Osteocyte (in vitro differentiated cells): ENCODE data around the gene B3GNT7. TPM values are rescaled to one million over a fixed set of nuclear protein-coding genes. Genes with fewer than 3 reads are reported as not detected.
"Not testable (repeated sequence)": the region's sequence is repeated elsewhere in the genome, so short reads cannot be mapped to it uniquely, and the experiment has no call there.

Source experiments
- DNase-seq: peaks from one replicate; pipeline ENCODE4 v3.0.0; 2021; ENCODE audit warnings: mixed read lengths; ENCODE audit not compliant: unreplicated experiment; ENCODE audit errors: extremely low spot score
- H3K27ac Mint-ChIP-seq: one replicate; pipeline ENCODE4 v1.8.0; 2021; ENCODE audit warnings: mild to moderate bottlenecking, mixed read lengths; ENCODE audit not compliant: unreplicated experiment
- H3K27me3 Mint-ChIP-seq: one replicate; pipeline ENCODE4 v1.8.0; 2021; ENCODE audit warnings: mixed read lengths; ENCODE audit not compliant: unreplicated experiment
- H3K36me3 Mint-ChIP-seq: one replicate; pipeline ENCODE4 v1.8.0; 2021; ENCODE audit warnings: mixed read lengths; ENCODE audit not compliant: unreplicated experiment
- H3K4me1 Mint-ChIP-seq: one replicate; pipeline ENCODE4 v1.8.0; 2021; ENCODE audit warnings: mixed read lengths; ENCODE audit not compliant: unreplicated experiment
- H3K4me3 Mint-ChIP-seq: one replicate; pipeline ENCODE4 v1.8.0; 2021; ENCODE audit warnings: mild to moderate bottlenecking, moderate library complexity, mixed read lengths; ENCODE audit not compliant: unreplicated experiment
- H3K9me3 Mint-ChIP-seq: one replicate; pipeline ENCODE4 v1.8.0; 2021; ENCODE audit warnings: mixed read lengths; ENCODE audit not compliant: unreplicated experiment
- total RNA-seq: library from RNA; stranded (reverse); gene quantifications from 2 replicates; pipeline ENCODE4 v1.2.1, GENCODE V29; 2021
- TF ChIP-seq, protein P1 (sequence below): fragments of 200-600 bp; sonication (generic); IDR thresholded peaks from 2 replicates; pipeline ENCODE4 v1.5.0; 2021; ENCODE audit warnings: antibody characterized with exemption, mild to moderate bottlenecking, moderate library complexity

B3GNT7 gene
- total RNA-seq, 1 donor from 2014 or later: 1.1 TPM

GRCh38 chr2:231399046-231399852 lies 3.7 kb downstream of the B3GNT7 start:
- H3K27me3 Mint-ChIP-seq: no peaks in the 10 kb centered on the region
- H3K27ac Mint-ChIP-seq: no peak overlapping the region
- peaks cover 16% of the 10 kb centered on the region for H3K4me1 Mint-ChIP-seq
- H3K4me3 Mint-ChIP-seq: no peak overlapping the region
- H3K9me3 Mint-ChIP-seq: no peaks in the 10 kb centered on the region
- DNase-seq: no peak
- TF ChIP-seq, protein P1, sequence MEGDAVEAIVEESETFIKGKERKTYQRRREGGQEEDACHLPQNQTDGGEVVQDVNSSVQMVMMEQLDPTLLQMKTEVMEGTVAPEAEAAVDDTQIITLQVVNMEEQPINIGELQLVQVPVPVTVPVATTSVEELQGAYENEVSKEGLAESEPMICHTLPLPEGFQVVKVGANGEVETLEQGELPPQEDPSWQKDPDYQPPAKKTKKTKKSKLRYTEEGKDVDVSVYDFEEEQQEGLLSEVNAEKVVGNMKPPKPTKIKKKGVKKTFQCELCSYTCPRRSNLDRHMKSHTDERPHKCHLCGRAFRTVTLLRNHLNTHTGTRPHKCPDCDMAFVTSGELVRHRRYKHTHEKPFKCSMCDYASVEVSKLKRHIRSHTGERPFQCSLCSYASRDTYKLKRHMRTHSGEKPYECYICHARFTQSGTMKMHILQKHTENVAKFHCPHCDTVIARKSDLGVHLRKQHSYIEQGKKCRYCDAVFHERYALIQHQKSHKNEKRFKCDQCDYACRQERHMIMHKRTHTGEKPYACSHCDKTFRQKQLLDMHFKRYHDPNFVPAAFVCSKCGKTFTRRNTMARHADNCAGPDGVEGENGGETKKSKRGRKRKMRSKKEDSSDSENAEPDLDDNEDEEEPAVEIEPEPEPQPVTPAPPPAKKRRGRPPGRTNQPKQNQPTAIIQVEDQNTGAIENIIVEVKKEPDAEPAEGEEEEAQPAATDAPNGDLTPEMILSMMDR: no peak
- H3K36me3 Mint-ChIP-seq: no peaks in the 10 kb centered on the region

- peak overlapping the region; percentile 74 for H3K27ac Mint-ChIP-seq
- no peak for DNase-seq
Measured at GRCh38 chr2:231399853-231400680, 4.6 kb downstream of the B3GNT7 start.

DNA sequence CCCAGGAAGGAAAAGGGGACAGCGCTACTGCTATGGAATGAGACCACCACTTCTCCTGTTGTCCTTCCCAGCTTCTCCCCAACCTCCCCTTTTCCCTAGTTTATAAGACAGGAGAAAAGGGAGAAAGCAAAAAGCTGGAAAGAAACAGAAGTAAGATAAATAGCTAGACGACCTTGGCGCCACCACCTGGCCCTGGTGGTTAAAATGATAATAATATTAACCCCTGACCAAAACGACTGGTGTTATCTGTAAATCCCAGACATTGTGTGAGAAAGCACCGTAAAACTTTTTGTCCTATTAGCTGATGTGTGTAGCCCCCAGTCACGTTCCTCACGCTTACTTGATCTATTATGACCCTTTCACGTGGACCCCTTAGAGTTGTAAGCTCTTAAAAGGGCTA lies 5.2 kb downstream of the B3GNT7 start:
- not testable (repeated sequence) for H3K27me3 Mint-ChIP-seq, H3K4me3 Mint-ChIP-seq, DNase-seq, H3K27ac Mint-ChIP-seq, H3K9me3 Mint-ChIP-seq, H3K36me3 Mint-ChIP-seq
- peaks cover 11% of the 10 kb centered on the region for H3K4me1 Mint-ChIP-seq

More at GRCh38 chr2:231399853-231400680, 4.6 kb downstream of the B3GNT7 start:
- TF ChIP-seq, protein P1: no peak
- H3K36me3 Mint-ChIP-seq: no peaks in the 10 kb centered on the region
- H3K9me3 Mint-ChIP-seq: no peaks in the 10 kb centered on the region
- H3K4me3 Mint-ChIP-seq: no peak overlapping the region
- peaks cover 10% of the 10 kb centered on the region for H3K4me1 Mint-ChIP-seq
- no peaks in the 10 kb centered on the region for H3K27me3 Mint-ChIP-seq

GRCh38 chr2:231401101-231401500 lies 5.6 kb downstream of the B3GNT7 start:
- not testable (repeated sequence) for H3K9me3 Mint-ChIP-seq, H3K36me3 Mint-ChIP-seq, DNase-seq, H3K4me3 Mint-ChIP-seq, H3K27ac Mint-ChIP-seq, H3K27me3 Mint-ChIP-seq
- peaks cover 15% of the 10 kb centered on the region for H3K4me1 Mint-ChIP-seq

DNA sequence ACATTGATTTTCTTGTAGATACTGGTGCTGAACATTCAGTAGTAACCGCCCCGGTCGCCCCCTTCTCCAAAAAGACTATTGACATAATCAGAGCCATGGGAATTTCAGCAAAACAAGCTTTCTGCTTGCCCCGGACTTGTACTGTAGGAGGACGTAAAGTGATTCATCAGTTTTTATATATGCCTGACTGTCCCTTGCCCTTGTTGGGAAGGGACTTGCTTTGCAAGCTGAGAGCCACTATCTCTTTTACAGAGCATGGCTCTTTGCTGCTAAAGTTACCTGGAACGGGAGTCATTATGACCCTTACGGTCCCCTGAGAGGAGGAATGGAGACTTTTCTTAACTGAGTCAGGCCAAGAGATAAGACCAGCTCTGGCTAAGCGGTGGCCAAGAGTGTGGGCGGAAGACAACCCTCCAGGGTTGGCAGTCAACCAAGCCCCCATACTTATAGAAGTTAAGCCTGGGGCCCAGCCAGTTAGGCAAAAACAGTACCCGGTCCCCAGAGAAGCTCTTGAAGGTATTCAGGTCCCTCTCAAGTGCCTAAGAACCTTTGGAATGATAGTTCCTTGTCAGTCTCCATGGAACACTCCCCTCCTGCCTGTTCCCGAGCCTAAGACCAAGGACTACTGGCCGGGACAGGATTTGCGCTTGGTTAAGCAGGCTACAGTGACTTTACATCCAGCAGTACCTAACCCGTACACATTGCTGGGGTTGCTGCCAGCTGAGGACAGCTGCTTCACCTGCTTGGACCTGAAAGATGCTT lies 8.1 kb downstream of the B3GNT7 start:
- H3K4me3 Mint-ChIP-seq, DNase-seq: not testable (repeated sequence)
- H3K4me1 Mint-ChIP-seq: peaks cover 20% of the 10 kb centered on the region

DNA sequence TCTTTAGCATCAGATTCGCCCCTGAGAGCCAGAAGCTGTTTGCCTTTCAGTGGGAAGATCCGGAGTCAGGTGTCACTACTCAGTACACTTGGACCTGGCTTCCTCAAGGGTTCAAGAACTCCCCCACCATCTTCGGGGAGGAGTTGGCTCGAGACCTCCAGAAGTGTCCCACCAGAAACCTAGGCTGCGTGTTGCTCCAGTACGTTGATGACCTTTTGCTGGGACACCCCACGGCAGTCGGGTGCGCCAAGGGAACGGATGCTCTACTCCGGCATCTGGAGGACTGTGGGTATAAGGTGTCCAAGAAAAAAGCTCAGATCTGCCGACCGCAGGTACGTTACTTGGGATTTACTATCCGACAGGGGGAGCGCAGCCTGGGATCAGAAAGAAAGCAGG lies 8.7 kb downstream of the B3GNT7 start:
- H3K4me1 Mint-ChIP-seq: peaks cover 20% of the 10 kb centered on the region
- not testable (repeated sequence) for H3K4me3 Mint-ChIP-seq, H3K9me3 Mint-ChIP-seq, H3K27me3 Mint-ChIP-seq, H3K36me3 Mint-ChIP-seq, H3K27ac Mint-ChIP-seq, DNase-seq

More for the DNA sequence above, 8.1 kb downstream of the B3GNT7 start:
- H3K27me3 Mint-ChIP-seq, H3K27ac Mint-ChIP-seq, H3K36me3 Mint-ChIP-seq, H3K9me3 Mint-ChIP-seq: not testable (repeated sequence)
